ENCODE data around the gene PHLDA2. TPM values are rescaled to one million over a fixed set of nuclear protein-coding genes. Genes with fewer than 3 reads are reported as not detected.
"Not testable (repeated sequence)": the region's sequence is repeated elsewhere in the genome, so short reads cannot be mapped to it uniquely, and the experiment has no call there.

PHLDA2 gene
- total RNA-seq, 1 donor from 2014 or later: 4.7 TPM

DNA sequence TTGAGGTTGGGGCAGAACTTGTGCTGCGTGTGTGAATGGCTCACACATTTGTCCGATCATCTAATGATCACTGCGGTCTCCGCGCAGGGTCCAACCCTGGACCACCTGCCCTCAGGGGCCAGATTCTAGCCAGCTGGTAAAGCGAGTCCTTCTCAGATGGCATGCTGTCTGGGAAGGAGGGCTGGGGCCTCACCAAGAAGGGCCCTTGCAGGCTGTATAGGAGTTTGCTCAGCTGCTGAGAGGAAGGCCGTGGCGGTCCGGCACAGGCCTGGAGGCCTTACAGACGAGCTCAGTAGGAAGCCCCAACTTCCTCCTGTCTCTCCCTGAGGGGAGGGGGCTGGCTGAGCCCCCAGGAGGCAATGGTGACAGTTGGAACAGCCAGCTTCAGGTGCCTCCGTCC is 13.7 kb downstream of the PHLDA2 start:
- DNase-seq (ENCODE audit: low read depth): no peak

DNA sequence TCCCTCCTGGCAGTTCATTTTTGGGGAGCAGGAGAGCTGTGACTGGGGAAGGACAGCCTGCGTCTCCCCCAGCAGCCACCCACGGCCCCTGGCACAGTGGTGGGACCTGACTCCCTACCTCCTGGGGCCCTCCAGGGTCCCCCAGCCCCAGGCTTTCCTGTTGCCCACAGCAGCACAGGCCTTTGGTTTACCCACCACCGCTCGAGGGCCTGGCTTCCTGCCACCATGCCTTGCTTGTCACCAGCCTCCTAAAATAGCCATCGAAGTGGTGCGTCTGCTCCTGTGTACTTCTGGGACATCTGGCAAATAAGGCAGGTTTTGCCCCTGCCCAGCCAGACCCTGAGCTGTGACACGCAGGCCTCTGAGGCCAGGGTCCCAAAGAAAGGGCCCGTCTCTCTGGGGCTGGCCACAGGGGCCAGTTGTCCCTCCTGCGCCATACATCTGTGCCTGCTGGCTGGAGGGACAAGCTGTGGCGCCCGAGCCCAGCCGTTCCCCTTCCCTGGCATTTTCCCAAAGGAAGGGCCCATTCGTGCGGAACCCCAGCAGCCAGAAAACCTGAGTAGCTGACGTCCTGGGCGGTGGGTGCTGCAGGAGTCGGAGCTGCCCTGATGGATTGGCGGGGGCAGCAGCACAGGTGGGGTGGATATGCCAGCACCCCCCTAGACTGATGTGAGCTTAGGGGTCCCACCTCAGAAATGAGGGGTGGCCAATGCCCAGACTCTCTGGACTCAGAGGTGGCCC is 14.6 kb downstream of the PHLDA2 start:
- DNase-seq (ENCODE audit: low read depth): peak; percentile 70

DNA sequence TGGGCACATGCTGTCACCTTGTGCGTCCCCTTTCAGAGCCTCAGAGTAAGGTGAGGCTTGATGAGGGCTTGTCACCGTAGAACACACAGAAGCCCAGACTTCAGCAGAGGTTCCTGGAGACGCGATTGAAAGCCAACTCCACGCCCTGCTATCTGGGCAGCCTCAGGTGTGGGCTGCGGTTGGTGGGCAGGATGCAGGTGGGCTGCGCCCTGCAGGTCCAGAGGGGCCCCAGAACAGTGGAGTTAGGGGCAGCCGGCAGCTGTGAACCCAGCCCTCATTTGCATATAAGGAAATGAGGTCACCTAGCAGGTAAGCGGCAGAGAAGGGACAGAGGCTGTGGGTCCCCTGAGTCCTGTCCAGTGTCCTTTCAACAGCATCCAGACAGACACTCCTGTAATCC is 15.4 kb downstream of the PHLDA2 start:
- DNase-seq (ENCODE audit: low read depth): no peak

DNA sequence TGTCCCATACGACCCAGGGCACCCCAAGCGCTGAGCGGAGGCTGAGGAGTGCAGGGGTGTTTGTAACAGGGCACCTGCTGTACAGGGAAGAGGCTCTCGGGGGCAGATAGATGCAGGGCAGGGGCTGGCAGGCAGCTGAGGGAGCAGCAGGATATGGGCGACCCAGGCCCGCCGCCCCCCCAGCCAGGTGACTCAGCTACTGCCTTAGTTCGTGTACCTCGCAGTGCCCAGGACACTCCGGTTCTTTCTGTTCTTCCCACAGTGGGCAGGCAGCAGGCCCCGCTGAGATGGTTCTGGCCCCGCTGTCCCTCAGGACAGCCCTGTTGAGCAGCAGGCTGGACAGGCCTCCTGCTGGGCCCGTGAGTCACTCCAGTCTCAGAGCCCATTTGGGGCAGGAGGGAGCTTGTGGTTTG is 16.2 kb downstream of the PHLDA2 start:
- DNase-seq (ENCODE audit: low read depth): peak; percentile 53

DNA sequence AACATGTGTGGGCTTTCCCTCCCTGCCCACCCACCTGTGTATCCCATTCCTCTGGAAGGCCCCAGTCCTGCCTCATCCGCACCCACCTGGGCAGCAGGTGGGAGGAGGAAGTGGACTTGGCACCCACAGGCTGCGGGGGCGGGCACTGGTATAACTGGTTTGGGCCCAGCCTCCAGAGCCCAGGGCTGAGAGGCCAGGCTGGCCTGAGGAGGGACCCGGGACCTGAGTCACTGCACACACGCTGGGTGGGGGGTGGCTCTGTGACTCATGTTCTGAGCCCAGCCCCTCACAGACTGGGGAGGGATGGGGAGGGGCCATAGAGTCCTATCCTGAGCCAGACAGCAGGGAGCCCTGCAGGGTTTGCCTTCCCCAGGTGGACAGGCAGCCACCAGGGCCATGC is 16.7 kb downstream of the PHLDA2 start:
- DNase-seq (ENCODE audit: low read depth): peak; percentile 73

DNA sequence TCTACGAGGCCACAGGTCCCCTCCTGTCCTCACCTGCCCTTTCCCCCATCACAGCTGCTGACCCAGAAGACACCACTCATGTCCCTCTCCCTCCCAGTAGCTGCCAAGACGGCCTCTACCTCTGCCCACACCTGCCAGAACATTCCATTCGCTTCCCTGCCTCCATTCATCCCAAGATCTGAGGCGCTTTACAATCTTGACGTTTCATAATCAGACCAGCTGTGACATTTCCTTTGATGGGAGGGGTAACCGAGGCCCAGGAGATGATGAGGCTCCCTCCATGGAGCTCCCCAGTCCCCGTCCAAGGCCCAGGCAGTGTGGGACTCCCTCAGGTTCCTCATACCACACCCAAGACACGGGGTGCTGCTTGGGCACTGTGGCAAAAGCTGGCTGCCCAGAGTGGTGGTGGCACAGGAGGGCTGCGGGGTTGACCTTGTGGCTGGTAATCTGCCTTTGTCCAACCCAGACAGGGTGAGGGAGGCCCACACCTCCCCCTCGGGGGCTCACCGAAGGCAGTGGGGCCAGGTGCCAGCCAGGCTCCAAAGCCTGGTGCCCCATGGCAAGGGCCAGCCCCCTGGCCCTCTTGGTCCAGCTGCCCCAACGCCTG is 17.3 kb downstream of the PHLDA2 start:
- DNase-seq (ENCODE audit: low read depth): no peak

DNA sequence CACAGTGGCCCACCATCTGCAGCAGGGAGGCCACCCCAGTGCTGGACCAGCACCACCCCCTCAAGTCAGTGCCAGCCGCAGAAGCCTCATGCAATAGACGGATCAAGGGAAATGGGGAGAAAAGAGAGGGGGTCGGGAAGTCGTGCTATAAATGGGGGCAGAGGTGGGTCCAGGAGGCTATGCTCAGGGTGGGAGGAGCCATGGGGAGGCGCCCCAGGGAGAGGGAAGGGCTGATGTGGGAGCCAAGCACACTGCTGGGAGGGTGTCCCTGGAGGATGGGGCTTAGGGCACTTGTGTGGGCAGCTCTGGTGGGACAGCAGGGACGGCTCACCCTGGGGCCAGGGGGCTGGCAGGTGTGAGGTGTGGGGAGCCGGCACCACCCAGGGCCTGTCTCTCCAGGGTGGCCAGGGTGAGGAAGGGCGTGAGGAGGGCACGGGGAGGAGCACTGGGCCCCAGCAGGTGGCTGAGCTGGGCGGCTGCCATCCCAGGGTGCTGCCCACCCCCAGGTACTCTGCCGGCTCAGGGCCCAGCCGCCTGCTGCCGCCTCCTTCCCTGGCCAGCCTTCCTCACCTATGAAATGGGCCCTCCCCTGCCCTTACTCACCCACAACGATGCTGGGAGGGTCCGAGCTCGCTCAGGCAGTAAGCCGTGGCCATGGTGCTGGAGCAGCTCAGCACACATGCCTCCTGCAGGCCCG is 18.0 kb downstream of the PHLDA2 start:
- no peak for DNase-seq (ENCODE audit: low read depth)

DNA sequence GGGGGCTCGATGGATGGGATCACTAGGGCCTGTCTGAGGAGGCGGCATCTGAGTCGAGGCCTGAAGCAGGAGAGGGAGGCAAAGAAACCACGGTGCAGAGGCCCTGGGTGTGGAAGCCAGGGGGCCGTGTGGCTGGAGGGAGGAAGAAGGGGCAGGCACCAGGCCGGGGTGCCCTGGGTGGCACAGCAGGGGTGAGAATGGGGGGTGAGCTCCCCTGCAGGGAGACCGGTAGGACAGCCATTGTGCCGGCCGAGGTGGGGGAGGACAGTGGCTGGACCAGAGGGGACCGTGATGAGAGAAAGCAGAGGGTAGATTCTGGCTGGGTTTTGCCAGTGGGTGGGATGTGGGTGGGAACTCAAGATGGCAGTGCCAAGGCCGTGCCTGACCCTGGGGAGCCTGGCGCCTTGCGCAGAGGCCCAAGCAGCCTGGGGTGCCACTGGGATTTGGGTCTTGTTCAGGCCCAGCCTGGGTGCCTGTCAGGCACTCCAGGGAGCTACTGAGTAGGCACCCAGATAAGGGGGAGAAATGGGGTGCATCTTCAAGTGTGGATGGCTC is 18.7 kb downstream of the PHLDA2 start:
- DNase-seq (ENCODE audit: low read depth): no peak

DNA sequence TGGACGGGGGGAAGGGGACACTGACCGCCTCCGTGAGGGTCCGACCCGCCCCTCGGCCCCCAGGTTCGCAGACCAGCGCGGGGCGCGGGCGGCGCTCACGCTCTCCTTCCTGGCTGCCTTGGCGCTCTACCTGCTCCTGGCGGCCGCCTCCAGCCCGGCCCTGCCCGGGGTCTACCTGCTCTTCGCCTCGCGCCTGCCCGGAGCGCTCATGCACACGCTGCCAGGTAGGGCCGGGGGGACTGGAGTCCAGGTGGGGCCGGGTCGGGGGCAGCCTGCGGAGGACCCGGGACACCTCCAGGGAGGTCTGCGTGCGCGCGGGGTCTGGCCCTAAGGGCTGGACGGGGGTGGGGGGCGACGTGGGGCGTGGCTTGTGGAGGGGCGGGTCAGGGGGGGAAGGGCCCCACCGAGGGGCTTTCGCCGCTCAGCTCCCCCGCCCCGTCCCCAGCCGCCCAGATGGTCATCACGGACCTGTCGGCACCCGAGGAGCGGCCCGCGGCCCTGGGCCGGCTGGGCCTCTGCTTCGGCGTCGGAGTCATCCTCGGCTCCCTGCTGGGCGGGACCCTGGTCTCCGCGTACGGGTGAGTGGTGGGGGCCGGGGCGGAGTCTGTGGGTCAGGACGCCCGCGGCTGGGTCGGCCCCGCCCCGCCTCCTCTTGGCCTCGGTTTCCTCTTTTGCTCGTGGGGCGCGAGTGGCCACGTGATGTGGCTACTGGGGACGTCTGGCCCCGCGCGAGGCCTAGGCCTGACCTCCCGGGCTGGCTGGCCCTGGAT is 19.9 kb downstream of the PHLDA2 start:
- no peak for DNase-seq (ENCODE audit: low read depth)

DNA sequence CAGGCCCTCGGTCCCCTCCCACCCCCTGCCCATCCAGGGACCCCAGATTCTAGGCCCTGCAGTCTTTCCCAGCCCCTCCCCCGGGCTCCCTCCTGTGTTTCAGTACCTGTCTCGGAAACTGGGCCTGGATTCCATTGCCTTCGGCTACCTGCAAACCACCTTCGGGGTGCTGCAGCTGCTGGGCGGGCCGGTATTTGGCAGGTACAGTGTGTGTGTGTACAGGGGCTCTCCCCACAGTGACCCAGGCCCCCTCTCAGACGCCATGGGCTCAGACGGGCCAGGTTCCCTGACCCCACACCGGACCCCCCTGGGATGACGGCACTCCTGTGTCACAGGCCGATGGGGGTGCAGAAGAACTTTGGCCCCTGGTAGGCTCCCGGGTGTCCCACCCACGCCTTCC is 21.1 kb downstream of the PHLDA2 start:
- no peak for DNase-seq (ENCODE audit: low read depth)

DNA sequence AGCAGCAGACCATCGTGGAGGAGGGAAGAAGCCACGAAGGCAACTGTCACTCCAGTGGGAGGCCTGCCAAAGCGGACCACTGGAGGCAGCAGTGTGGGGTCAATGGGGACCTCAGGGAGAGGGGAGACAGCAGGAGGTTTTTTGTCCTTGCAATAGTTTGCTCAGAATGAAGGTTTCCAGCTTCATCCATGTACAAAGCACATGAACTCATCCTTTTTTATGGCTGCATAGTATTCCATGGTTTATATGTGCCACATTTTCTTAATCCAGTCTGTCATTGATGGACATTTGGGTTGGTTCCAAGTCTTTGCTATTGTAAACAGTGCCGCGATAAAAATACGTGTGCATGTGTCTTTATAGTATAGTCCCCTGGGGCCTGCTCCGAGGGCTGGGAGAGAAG is 23.9 kb downstream of the PHLDA2 start:
- not testable (repeated sequence) for DNase-seq (ENCODE audit: low read depth)

DNA sequence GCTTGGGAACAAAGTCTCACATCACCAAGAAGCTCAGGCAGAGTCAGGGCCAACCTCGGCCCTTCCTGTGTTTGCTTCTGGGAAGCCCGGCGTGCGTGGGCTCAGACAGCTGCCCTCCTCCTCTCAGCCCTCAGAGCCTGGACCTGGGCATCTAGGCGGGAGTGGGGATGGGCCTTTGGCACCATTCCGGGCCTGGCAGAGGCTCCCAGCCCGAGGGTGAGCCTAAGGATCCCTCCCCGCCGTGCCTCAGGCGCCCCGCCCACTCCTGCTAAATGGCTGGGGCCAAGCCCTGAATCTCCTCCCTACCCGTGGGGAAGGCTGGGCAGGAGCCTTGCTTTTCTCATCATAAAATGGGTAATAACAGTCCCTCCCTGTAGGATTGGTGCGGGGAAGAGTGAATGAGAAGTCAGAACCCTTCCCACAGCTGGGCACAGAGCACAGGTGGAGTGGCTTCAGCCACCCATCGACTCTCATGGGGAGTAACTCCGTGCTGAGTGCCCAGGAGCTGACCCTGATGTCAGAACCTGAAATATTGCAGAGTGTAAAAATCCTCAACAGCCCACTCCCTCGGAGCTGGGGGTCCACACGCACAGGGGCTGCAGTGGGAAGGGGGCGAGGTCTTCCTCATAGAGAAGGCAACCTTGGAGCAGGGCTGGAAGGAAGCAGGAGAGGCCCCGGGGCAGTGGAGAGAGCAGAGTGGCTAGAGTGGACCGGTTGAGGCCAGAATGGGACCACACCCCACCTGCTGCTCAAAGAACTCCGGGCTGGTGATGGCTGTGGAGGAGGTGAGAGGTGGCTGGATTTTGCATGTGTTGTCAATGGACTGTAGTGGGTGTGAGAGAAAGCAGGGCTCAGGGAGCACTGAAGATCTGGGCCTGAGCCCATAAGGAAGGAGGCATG is 24.8 kb downstream of the PHLDA2 start:
- no peak for DNase-seq (ENCODE audit: low read depth)

DNA sequence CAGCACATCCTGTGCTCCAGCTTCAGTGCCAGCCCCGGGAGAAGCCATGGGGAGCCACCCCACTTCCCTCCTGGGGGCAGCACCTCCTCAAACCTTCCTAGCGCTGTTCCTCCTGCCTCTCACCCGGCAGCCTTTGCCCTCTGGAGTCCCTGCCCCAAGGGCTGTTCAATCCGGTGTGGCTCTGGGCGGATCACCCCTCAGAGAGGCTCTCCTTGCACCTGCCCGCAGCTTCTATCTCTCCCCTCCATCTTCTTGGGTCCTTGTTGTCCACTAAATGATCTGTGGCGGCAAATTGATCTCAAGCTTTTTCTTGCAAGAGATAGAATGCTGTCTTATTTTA is 25.6 kb downstream of the PHLDA2 start:
- DNase-seq (ENCODE audit: low read depth): no peak

DNA sequence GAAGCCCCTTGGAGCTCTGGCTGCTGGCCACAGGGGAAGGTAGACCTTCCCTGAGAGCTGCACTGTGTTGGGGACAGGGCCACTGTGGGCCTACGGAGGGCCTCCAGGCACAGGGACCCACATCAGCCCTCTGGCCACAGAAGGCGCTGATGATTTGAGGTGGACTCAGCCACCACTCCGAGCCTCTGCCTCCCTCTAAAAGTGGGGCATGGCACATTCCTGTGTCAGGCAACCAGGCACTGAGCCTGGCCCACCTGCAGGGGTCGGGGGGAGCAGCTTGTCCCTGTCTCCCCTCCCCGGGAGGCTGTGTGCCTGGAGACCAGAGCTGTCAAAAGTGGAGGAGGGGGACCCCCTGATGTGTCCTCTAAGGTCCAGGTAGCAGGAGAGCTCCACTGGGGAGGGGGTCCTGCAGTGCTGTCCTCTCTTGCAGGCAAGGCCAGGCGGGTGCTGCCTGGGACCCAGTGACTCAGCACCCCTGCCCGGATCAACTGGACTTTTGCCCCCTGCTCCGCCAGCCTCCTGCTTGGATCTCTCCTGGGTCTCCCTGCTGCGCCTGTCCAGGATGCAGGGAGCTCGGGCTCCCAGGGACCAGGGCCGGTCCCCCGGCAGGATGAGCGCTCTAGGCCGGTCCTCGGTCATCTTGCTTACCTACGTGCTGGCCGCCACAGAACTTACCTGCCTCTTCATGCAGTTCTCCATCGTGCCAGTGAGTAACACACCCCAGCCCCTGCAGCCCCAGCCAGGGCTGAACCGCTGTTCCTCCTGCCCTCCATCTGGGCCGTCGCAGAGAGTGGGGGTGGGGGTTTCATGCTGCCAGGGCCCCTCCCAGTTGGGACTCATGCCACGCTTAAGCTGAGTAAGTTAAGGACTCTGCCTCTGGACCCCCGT is 26.2 kb downstream of the PHLDA2 start:
- DNase-seq (ENCODE audit: low read depth): no peak

DNA sequence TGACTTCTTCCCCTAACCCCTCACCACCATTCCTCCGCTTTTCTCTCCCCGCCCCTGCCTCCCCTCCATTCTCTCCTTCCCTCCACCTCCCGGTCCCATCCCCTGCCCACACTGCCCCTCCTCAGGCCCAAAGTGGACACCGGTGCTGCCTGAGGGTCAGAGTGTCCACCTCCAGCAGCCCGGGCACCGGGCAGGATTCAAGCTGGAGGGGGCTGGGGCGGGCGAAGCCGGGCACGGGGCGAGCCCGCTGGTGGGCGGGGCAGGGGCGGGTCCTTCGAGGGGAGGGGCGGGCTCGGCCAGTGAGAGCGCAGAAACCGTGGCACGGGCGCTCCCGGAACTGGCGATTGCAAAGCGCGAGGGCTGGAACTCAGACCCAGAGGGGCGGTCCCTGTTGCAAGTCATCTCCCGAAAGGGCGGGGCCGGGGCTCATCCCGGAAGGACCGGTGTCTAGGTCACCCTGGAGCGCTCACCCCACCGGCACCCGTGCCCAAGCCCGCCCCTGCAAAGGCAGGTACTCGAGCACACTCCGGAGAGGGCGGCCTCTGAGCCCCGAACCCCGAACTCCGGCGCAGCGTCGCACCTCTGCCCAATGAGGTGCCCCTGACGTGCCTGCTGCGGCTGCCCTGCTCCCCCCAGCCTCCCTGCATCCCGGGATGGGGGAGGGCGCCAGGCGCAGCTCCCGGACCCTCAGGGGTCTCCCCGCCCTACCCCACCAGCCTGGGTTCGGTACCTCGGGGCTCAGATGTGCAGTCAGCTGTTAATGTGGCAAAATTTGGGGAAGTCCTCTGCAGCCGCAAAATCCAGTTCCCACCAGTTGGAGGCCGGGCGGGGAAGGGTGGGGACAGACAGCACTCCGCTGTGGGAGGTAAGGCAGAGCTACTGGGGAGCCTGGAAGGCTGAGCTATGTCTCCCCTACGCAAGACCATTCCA is 27.1 kb downstream of the PHLDA2 start:
- DNase-seq (ENCODE audit: low read depth): peak; percentile 90

DNA sequence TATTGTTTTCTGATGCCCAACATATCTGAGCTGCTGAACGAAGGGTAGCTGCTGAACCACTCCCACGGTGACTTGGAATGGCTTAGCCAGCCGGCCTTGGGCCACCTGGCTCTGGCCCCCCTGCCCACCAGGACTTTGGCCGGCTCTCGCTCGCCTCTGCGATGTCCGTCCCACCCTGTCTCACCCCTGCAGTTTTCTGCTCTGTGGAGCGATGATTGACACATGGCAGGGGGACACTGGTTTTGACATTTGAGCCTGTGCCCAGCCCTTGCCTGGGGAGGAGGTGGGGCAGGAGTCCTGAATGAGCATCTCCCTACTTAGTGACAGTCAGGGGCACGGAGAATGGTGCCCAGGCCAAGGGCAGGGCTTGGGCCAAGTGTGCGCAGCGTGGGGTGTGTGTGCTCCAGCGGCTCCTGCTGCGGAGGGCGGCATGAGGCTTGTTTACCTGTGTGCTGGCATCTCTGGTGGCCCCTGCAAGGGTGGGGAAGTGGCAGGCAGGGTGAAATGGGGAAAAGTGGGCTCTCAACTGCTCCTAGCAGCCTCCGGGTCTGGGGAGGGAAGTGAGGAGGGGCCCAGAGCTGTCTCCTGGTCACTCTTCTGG is 27.9 kb downstream of the PHLDA2 start:
- DNase-seq (ENCODE audit: low read depth): no peak

DNA sequence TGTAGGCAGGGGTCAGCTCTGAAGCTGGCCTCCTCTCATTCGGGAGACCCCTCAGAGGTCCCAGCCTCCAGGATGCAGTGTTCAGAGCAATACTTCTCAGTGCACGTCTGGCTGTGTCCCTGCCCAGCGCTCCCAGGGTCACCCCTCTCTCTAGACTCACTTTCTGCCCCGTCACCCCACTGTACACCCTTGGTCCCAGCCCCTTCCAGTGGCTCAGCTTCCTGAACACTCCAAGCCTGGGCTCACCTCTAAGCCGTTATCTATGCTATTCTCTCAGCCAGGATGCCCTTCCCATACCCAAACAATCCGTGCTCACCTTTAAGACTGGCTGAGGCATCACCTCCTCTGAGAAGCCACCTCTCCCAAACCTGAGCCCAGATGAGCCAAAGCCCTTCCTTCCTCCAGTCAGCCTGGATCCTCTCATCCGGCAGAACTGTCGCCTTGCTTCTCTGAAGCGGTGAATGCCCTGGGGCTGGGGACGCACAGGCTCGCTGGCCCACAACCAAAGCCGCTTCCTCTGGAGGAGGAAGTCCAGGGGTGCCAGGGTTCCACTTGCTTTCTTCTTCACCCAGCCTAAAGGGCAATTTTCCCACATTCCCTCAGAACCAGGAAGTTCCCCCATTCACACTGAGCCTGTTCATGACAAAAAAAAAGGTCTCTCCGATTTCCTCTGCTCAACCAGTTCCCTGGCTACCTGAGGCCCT is 30.0 kb downstream of the PHLDA2 start:
- no peak for DNase-seq (ENCODE audit: low read depth)
